Fibroblast of villous mesenchyme (primary cell): ENCODE results near the gene PCNX2. TPM values are rescaled to one million over a fixed set of nuclear protein-coding genes. Genes with fewer than 3 reads are reported as not detected.

Source experiments
- DNase-seq: peaks from one replicate; pipeline ENCODE4 v3.0.0-alpha.2; 2010; ENCODE audit warnings: low read depth
- H3K4me3 ChIP-seq: 2 replicates; pipeline ENCODE4 v1.5.1; 2011; ENCODE audit warnings: low read depth, mild to moderate bottlenecking, low read length
- CTCF ChIP-seq: IDR thresholded peaks from 2 replicates; pipeline ENCODE4 v1.5.1; 2012; ENCODE audit warnings: low read depth, mild to moderate bottlenecking, low read length; ENCODE audit not compliant: insufficient read depth
- total RNA-seq: library from RNA; depleted of rRNA; stranded (reverse); fragments of >200 nt; gene quantifications from 2 replicates; pipeline ENCODE4 v1.2.3, GENCODE V29; 2012

Gene PCNX2
- total RNA-seq, 1 donor, result 38.4 TPM

- no peak for TF ChIP-seq CTCF
- H3K4me3 ChIP-seq, result no peak overlapping the region
- no peak for DNase-seq
Measured at GRCh38 chr1:233022246-233022645, 273.3 kb downstream of the PCNX2 start.

GRCh38 chr1:233020426-233020825 is 275.1 kb downstream of the PCNX2 start:
- no peak for TF ChIP-seq CTCF
- no peak overlapping the region for H3K4me3 ChIP-seq
- DNase-seq, result no peak

DNA sequence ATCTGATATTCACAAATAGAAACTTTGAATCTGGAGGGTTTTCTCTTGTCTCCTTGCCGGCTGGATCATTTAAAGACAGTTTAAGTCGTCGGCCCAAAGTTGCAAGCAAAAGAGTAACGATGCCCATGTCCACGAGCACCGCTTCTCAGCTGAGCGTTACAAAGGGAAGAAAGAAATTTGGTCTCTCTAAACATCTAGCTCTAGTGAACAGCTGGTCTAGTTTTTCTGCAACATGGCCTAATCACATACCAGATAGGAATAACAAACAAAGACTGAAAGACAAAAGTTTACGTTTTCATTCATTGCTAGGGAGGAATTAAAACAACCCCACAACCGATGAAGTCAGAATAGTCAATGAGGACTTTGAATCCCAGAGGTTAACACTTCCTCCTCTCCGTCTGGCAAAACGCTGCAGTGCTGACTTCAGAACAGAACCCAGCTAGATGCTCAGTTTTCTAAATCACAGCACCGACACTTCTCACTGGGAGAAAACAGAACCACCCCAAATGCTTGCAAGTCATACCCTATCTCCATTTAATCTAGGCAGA is 275.7 kb downstream of the PCNX2 start:
- H3K4me3 ChIP-seq, result no peak overlapping the region
- DNase-seq, result peak; percentile 67
- TF ChIP-seq CTCF, result no peak

- no peak for TF ChIP-seq CTCF
- DNase-seq, result no peak
- no peak overlapping the region for H3K4me3 ChIP-seq
Measured at GRCh38 chr1:233019083-233019482, 276.4 kb downstream of the PCNX2 start.

- H3K4me3 ChIP-seq, result no peak overlapping the region
- TF ChIP-seq CTCF, result no peak
- no peak for DNase-seq
Measured at GRCh38 chr1:233016798-233017197, 278.7 kb downstream of the PCNX2 start.

DNA sequence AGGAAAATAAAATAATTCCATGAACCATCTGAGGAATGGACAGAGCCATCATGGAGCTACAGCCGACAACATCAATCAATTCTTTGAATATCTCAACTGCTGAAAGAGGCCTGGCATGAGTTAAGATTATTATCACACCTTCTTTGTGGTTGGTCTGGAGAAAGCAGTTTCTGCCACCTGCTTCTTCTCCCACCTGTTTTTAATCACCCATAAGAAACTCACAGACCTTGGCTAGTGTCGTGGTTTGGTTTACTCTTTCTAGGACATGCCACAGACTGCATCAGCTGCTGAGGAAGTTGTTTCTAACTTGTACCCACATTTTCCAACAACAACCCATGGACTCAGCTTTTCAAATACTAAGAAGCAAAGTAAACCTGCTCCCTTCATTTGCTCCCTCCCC is 279.6 kb downstream of the PCNX2 start:
- DNase-seq, result no peak
- no peak overlapping the region for H3K4me3 ChIP-seq
- no peak for TF ChIP-seq CTCF

DNA sequence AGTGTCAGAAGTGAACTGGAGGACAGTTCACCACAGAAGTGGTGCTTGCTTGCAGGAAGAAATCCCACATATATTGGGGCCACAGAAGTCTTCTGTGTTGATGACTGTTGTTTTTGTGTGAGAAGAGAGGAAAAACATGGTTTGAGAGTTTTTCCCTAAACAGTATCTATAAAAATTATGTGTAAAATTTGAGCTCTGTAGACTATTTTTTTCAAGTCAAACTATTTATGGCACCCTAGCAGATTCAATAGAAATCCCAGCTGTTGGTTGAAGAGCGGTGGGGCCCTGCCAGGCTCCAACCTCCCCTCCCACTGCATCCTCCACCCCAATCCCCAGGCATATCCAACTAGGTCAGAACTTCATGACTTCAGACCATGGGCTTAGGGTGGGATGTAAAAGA is 283.5 kb downstream of the PCNX2 start:
- no peak overlapping the region for H3K4me3 ChIP-seq
- TF ChIP-seq CTCF, result no peak
- DNase-seq, result no peak
